Fibroblast of pulmonary artery (primary cell): Measurements from ENCODE around the gene PCDHGA1.

Experiments used
- DNase-seq: peaks from one replicate; pipeline ENCODE4 v3.0.0-alpha.2; 2010; ENCODE audit warnings: low read depth
- H3K4me3 ChIP-seq: replicated peaks from 2 replicates; pipeline ENCODE4 v1.5.1; 2011; ENCODE audit warnings: low read depth, mild to moderate bottlenecking, control low read depth, low read length, moderate library complexity
- CTCF ChIP-seq: IDR thresholded peaks from 2 replicates; pipeline ENCODE4 v1.5.1; 2011; ENCODE audit warnings: mild to moderate bottlenecking, control low read depth, low read length, inconsistent platforms; ENCODE audit errors: missing control alignments

Gene PCDHGA1

DNA sequence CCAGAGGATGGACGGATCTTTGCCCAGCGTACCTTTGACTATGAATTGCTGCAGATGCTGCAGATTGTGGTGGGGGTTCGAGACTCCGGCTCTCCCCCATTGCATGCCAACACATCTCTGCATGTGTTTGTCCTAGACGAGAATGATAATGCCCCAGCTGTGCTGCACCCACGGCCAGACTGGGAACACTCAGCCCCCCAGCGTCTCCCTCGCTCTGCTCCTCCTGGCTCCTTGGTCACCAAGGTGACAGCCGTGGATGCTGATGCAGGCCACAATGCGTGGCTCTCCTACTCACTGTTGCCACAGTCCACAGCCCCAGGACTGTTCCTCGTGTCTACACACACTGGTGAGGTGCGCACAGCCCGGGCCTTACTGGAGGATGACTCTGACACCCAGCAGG lies 160.5 kb downstream of the PCDHGA1 start:
- no peak overlapping the region for H3K4me3 ChIP-seq
- TF ChIP-seq CTCF = no peak
- DNase-seq = no peak

GRCh38 chr5:141491323-141492167 lies 161.2 kb downstream of the PCDHGA1 start:
- TF ChIP-seq CTCF = no peak
- DNase-seq = no peak
- no peak overlapping the region for H3K4me3 ChIP-seq

GRCh38 chr5:141492168-141492885 lies 162.0 kb downstream of the PCDHGA1 start:
- no peak overlapping the region for H3K4me3 ChIP-seq
- DNase-seq = no peak

GRCh38 chr5:141493500-141494422 lies 163.4 kb downstream of the PCDHGA1 start:
- TF ChIP-seq CTCF = no peak
- H3K4me3 ChIP-seq = no peak overlapping the region
- DNase-seq = peak; percentile 55

More at GRCh38 chr5:141492168-141492885, 162.0 kb downstream of the PCDHGA1 start:
- no peak for TF ChIP-seq CTCF

- H3K4me3 ChIP-seq = no peak overlapping the region
- no peak for DNase-seq
- TF ChIP-seq CTCF = no peak
Observed at GRCh38 chr5:141494761-141495452, 164.6 kb downstream of the PCDHGA1 start.

DNA sequence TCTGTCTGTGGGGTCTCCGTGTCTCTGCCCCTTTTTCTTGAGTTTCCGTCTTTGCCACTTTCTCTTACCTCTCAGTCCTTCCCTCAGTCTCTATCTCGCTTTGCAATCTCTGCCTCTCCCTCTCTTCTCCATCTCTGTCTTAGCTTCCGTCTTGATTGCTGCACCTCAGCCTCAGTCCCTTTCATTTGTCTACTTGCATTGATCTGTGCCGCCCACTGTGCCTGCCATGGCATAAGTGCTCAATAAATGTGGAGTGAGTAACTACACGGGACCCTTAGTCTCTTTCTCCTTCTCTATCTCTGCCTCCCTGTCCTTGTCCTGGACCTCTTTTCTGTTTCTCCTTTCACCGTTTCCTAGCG lies 165.1 kb downstream of the PCDHGA1 start:
- H3K4me3 ChIP-seq = no peak overlapping the region
- TF ChIP-seq CTCF = no peak
- DNase-seq = no peak
